HG02588 (cell line): Measurements from ENCODE around the gene PLA2G2E.
"Not testable (repeated sequence)": the region's sequence is repeated elsewhere in the genome, so short reads cannot be mapped to it uniquely, and the experiment has no call there.

ENCODE experiments used
- ATAC-seq: cut with Tn5 transposase; IDR thresholded peaks from one replicate; pipeline ENCODE4 v1.9.1; 2021; ENCODE audit warnings: mild to moderate bottlenecking, moderate library complexity; ENCODE audit not compliant: unreplicated experiment

The PLA2G2E gene

GRCh38 chr1:19934336-19934735 lies 10.9 kb upstream of the PLA2G2E start:
- no peak for ATAC-seq

- no peak for ATAC-seq
These were observed 9.4 kb upstream of the PLA2G2E start for GRCh38 chr1:19932866-19933265.

- ATAC-seq = not testable (repeated sequence)
These were observed 3.7 kb upstream of the PLA2G2E start for GRCh38 chr1:19927130-19927421.

GRCh38 chr1:19926296-19927129 lies 3.1 kb upstream of the PLA2G2E start:
- ATAC-seq = no peak

GRCh38 chr1:19925342-19926070 lies 2.1 kb upstream of the PLA2G2E start:
- ATAC-seq = no peak

GRCh38 chr1:19923953-19924346 lies 533 bp upstream of the PLA2G2E start:
- ATAC-seq = no peak

- ATAC-seq = no peak
These were observed 1.3 kb downstream of the PLA2G2E start for GRCh38 chr1:19922015-19922688.

- no peak for ATAC-seq
These were observed 2.1 kb downstream of the PLA2G2E start for GRCh38 chr1:19921310-19921709.

- no peak for ATAC-seq
These were observed 3.2 kb downstream of the PLA2G2E start for GRCh38 chr1:19920132-19920710.

GRCh38 chr1:19918057-19918456 lies 5.4 kb downstream of the PLA2G2E start:
- ATAC-seq = no peak

GRCh38 chr1:19910650-19911049 lies 12.8 kb downstream of the PLA2G2E start:
- no peak for ATAC-seq

GRCh38 chr1:19909971-19910370 lies 13.4 kb downstream of the PLA2G2E start:
- ATAC-seq = no peak

GRCh38 chr1:19909392-19909791 lies 14.0 kb downstream of the PLA2G2E start:
- no peak for ATAC-seq

- ATAC-seq = no peak
These were observed 16.0 kb downstream of the PLA2G2E start for GRCh38 chr1:19907456-19907855.

- ATAC-seq = no peak
These were observed 19.8 kb downstream of the PLA2G2E start for GRCh38 chr1:19903621-19904020.

- no peak for ATAC-seq
These were observed 21.8 kb downstream of the PLA2G2E start for GRCh38 chr1:19901653-19902052.

- ATAC-seq = no peak
These were observed 29.2 kb downstream of the PLA2G2E start for GRCh38 chr1:19894218-19894617.

- ATAC-seq = no peak
These were observed 29.7 kb downstream of the PLA2G2E start for GRCh38 chr1:19893687-19894086.

GRCh38 chr1:19892628-19893168 lies 30.7 kb downstream of the PLA2G2E start:
- no peak for ATAC-seq

- no peak for ATAC-seq
These were observed 31.3 kb downstream of the PLA2G2E start for GRCh38 chr1:19892129-19892528.

GRCh38 chr1:19889656-19890055 lies 33.8 kb downstream of the PLA2G2E start:
- no peak for ATAC-seq
